ENCODE measurements around the gene PRAMEF6.
"Not testable (repeated sequence)": the region's sequence is repeated elsewhere in the genome, so short reads cannot be mapped to it uniquely, and the experiment has no call there.

- not testable (repeated sequence) for TF ChIP-seq E2F6 (IDR thresholded peaks at IDR 0.05; ENCODE audit: borderline replicate concordance, low read depth); CTCF (IDR thresholded peaks at IDR 0.05); CHD2 (IDR thresholded peaks at IDR 0.05; ENCODE audit: low read length, partially characterized antibody); CBX8 (IDR thresholded peaks at IDR 0.05)
These were observed 31.1 kb downstream of the PRAMEF6 start, which contains the start of gene PRAMEF7 for GRCh38 chr1:12916310-12916709.

All from A549 (cell line).